ENCODE results near the gene UCN2.

- no peak for TF ChIP-seq POLR2A (IDR thresholded peaks at IDR 0.05)
- no peak for TF ChIP-seq POLR2AphosphoS5 (IDR thresholded peaks at IDR 0.05)
Observed at GRCh38 chr3:48575366-48575765, 11.8 kb upstream of the UCN2 start.

Data from gastroesophageal sphincter (tissue), 2 donors.